Parathyroid adenoma (tissue), 2 donors: Measurements from ENCODE around the gene ZNRF3.

Experiments
- H2AFZ ChIP-seq: fragments of 300-600 bp; sonication (generic); one replicate; pipeline ENCODE4 v1.7.0; 2017; ENCODE audit warnings: antibody characterized with exemption, mild to moderate bottlenecking
- H3K27ac ChIP-seq: fragments of 300-600 bp; sonication (generic); one replicate; pipeline ENCODE4 v1.7.0; 2017
- H3K27me3 ChIP-seq: fragments of 300-600 bp; sonication (generic); one replicate; pipeline ENCODE4 v1.7.0; 2017; ENCODE audit warnings: low read length; ENCODE audit not compliant: control insufficient read depth, insufficient read depth
- H3K36me3 ChIP-seq: fragments of 300-600 bp; sonication (generic); one replicate; pipeline ENCODE4 v1.7.0; 2017; ENCODE audit warnings: low read length; ENCODE audit not compliant: control insufficient read depth, insufficient read depth
- H3K4me1 ChIP-seq: fragments of 300-600 bp; sonication (generic); one replicate; pipeline ENCODE4 v1.7.0; 2017; ENCODE audit warnings: control low read depth
- H3K4me2 ChIP-seq: fragments of 300-600 bp; sonication (generic); one replicate; pipeline ENCODE4 v1.7.0; 2017; ENCODE audit warnings: low read length
- H3K4me3 ChIP-seq: fragments of 300-600 bp; sonication (generic); one replicate; pipeline ENCODE4 v1.7.0; 2017; ENCODE audit warnings: low read depth, low read length
- H3K79me2 ChIP-seq: fragments of 300-600 bp; sonication (generic); one replicate; pipeline ENCODE4 v1.7.0; 2017; ENCODE audit warnings: control low read depth
- H3K9ac ChIP-seq: fragments of 300-600 bp; sonication (generic); one replicate; pipeline ENCODE4 v1.7.0; 2017; ENCODE audit warnings: mild to moderate bottlenecking
- H3K9me3 ChIP-seq: fragments of 300-600 bp; sonication (generic); one replicate; pipeline ENCODE4 v1.7.0; 2017; ENCODE audit warnings: low read length; ENCODE audit not compliant: control insufficient read depth
- CTCF ChIP-seq: fragments of 300-600 bp; sonication (generic); IDR thresholded peaks from one replicate; pipeline ENCODE4 v1.7.0; 2017; ENCODE audit warnings: antibody characterized with exemption, mild to moderate bottlenecking
- donor health status: primary hyperparathyroidism.

The ZNRF3 gene

GRCh38 chr22:29018293-29019189 is 135.2 kb downstream of the ZNRF3 start:
- Histone ChIP-seq H2AFZ (no peak overlapping the region), H3K27ac (no peak overlapping the region)

GRCh38 chr22:29022101-29022817 is 138.9 kb downstream of the ZNRF3 start:
- no peaks in the 10 kb centered on the region for H3K36me3 ChIP-seq
- H3K4me2 ChIP-seq = no peak overlapping the region
- no peaks in the 10 kb centered on the region for H3K9me3 ChIP-seq
- H3K4me3 ChIP-seq = no peak overlapping the region
- no peak overlapping the region for H3K27ac ChIP-seq
- H3K79me2 ChIP-seq = no peaks in the 10 kb centered on the region
- no peak overlapping the region for H3K9ac ChIP-seq
- H3K4me1 ChIP-seq = no peaks in the 10 kb centered on the region
- TF ChIP-seq CTCF = no peak
- no peak overlapping the region for H2AFZ ChIP-seq
- H3K27me3 ChIP-seq = no peaks in the 10 kb centered on the region

More at GRCh38 chr22:29018293-29019189, 135.2 kb downstream of the ZNRF3 start:
- no peak for TF ChIP-seq CTCF
- Histone ChIP-seq H3K4me2 (no peak overlapping the region), H3K27me3 (no peaks in the 10 kb centered on the region), H3K9ac (no peak overlapping the region), H3K9me3 (no peaks in the 10 kb centered on the region), H3K79me2 (no peaks in the 10 kb centered on the region), H3K4me3 (no peak overlapping the region), H3K36me3 (no peaks in the 10 kb centered on the region), H3K4me1 (no peaks in the 10 kb centered on the region)

- H3K27me3 ChIP-seq = no peaks in the 10 kb centered on the region
- no peak for TF ChIP-seq CTCF
- no peak overlapping the region for H3K27ac ChIP-seq
- H3K4me1 ChIP-seq = no peaks in the 10 kb centered on the region
- no peaks in the 10 kb centered on the region for H3K36me3 ChIP-seq
- no peak overlapping the region for H3K9ac ChIP-seq
- H3K79me2 ChIP-seq = no peaks in the 10 kb centered on the region
- no peak overlapping the region for H3K4me2 ChIP-seq
- H3K4me3 ChIP-seq = no peak overlapping the region
- H3K9me3 ChIP-seq = no peaks in the 10 kb centered on the region
- H2AFZ ChIP-seq = no peak overlapping the region
These were observed 139.9 kb downstream of the ZNRF3 start for GRCh38 chr22:29023172-29023796.

GRCh38 chr22:29026579-29026978 is 143.2 kb downstream of the ZNRF3 start:
- Histone ChIP-seq H3K79me2 (no peaks in the 10 kb centered on the region), H3K9me3 (no peaks in the 10 kb centered on the region), H2AFZ (no peak overlapping the region), H3K4me1 (no peaks in the 10 kb centered on the region), H3K27me3 (no peaks in the 10 kb centered on the region), H3K4me2 (no peak overlapping the region), H3K27ac (no peak overlapping the region), H3K36me3 (no peaks in the 10 kb centered on the region), H3K9ac (no peak overlapping the region), H3K4me3 (no peak overlapping the region)
- TF ChIP-seq CTCF = no peak
